HG03039 (cell line): ENCODE data around the gene JAM3.
"Not testable (repeated sequence)": the region's sequence is repeated elsewhere in the genome, so short reads cannot be mapped to it uniquely, and the experiment has no call there.

Experiments
- ATAC-seq: cut with Tn5 transposase; IDR thresholded peaks from one replicate; pipeline ENCODE4 v1.9.1; 2021; ENCODE audit warnings: mild to moderate bottlenecking, moderate library complexity; ENCODE audit not compliant: unreplicated experiment

JAM3 gene

GRCh38 chr11:134171951-134172350 lies 103.1 kb downstream of the JAM3 start:
- no peak for ATAC-seq

GRCh38 chr11:134173296-134173695 lies 104.4 kb downstream of the JAM3 start:
- ATAC-seq = no peak

- ATAC-seq = no peak
Measured at GRCh38 chr11:134176284-134176683, 107.4 kb downstream of the JAM3 start.

- ATAC-seq = no peak
Measured at GRCh38 chr11:134178032-134178674, 109.3 kb downstream of the JAM3 start.

DNA sequence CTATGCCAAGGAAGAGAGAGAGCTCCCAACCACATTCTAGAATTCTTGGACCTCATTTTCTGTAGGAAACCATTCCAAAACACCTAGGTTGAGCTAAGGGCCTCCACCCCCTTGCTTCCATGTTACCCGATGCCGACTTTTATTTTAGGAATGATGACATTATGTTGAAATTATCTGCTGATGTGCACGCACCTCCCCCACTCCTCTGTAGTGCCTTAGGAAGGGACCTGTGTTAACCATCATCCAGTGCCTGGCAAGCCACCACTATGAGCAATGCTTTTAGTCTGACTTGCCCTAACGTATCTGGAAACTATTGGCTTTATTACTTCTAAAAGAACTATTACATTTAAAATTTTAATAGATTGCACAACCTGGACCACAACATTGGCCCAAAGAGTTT lies 112.8 kb downstream of the JAM3 start:
- ATAC-seq = no peak

DNA sequence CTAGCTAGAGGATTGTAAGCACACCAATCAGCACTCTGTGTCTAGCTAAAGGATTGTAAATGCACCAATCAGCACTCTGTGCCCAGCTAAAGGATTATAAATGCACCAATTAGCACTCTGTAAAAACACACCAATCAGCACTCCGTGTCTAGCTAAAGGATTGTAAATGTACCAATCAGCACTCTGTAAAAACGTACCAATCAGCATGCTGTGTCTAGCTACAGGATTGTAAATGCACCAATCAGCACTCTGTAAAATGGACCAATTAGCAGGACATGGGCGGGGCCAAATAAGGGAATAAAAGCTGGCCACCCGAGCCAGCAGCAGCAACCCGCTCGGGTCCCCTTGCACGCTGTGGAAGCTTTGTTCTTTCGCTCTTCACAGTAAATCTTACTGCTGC lies 119.2 kb downstream of the JAM3 start:
- ATAC-seq = not testable (repeated sequence)

DNA sequence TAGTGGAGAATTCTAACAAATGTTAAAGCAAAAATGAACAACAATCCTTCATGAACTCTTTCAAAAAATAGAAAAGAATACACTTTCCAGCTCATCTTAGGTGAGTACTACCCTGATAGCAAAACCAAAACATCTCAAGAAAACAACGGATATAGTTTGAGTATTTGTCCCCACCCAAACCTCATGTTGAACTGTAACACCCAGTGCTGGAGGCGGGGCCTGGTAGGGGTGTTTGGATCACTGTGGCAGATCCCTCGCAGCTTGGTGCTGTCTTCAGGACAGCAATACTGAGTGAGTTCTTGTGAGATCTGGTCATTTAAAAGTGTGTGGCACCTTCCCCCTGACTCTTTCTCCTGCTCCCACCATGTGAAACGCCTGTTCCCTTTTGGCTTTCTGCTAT lies 127.9 kb downstream of the JAM3 start:
- ATAC-seq = no peak

DNA sequence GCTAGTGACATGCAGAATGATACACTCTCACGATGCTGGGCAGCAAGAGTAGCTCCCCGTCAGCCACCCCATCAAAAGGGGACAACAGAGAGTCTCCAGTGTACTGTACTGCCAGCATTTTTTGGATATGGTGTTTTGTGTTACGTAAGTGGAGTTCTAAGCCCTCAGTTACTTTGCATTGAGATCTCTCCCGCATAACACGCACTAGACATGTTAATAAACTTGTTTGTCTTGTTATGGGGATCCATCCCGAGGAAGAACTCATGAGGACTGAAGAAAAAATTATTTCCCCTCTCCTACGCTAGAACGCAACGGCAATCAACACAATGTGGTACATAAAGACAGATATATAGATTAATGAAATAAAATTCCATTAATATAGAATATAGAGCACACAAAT lies 130.7 kb downstream of the JAM3 start:
- no peak for ATAC-seq

- no peak for ATAC-seq
Measured at GRCh38 chr11:134200688-134201087, 131.8 kb downstream of the JAM3 start.
